Sigmoid colon (tissue), 7 donors: ENCODE results near the gene TRIM9. TPM values are rescaled to one million over a fixed set of nuclear protein-coding genes. Genes with fewer than 3 reads are reported as not detected.

ENCODE experiments used
- DNase-seq: peaks from one replicate; pipeline ENCODE4 v3.0.0-alpha.2; 2019
- H3K27ac ChIP-seq, 4 donors: fragments of 200-600 bp; sonication (generic); one replicate each; pipeline ENCODE4 v1.5.1; 2016 to 2019; ENCODE audit warnings: mild to moderate bottlenecking in 1 of 4
- H3K27me3 ChIP-seq, 3 donors: fragments of 200-600 bp; sonication (generic); one replicate each; pipeline ENCODE4 v1.5.1; 2019; ENCODE audit warnings: mild to moderate bottlenecking in 1 of 3
- H3K36me3 ChIP-seq, 4 donors: fragments of 200-600 bp; sonication (generic); one replicate each; pipeline ENCODE4 v1.5.1; 2016 to 2019
- H3K4me1 ChIP-seq, 4 donors: fragments of 200-600 bp; sonication (generic); one replicate each; pipeline ENCODE4 v1.5.1; 2017 to 2019
- H3K4me3 ChIP-seq, 4 donors: fragments of 200-600 bp; sonication (generic); one replicate each; pipeline ENCODE4 v1.5.1; 2017 to 2019; ENCODE audit warnings: mild to moderate bottlenecking in 2 of 4, moderate library complexity in 1 of 4
- H3K9me3 ChIP-seq, 4 donors: fragments of 200-600 bp in 3 of 4; sonication (generic) in 3 of 4; one replicate each; pipeline versions ENCODE4 v1.5.1 to v1.6.1; 2013 to 2019
- EP300 ChIP-seq, 4 donors: sonication (generic); formaldehyde crosslinking; IDR thresholded peaks; one replicate each; pipeline ENCODE4 v1.6.1; 2017; ENCODE audit warnings: antibody characterized with exemption in 4 of 4
- POLR2A ChIP-seq, 2 donors: fragments of 450-650 bp; IDR thresholded peaks; one replicate each; pipeline ENCODE4 v1.6.1; 2016; ENCODE audit warnings: antibody characterized with exemption in 2 of 2, mild to moderate bottlenecking in 2 of 2, moderate library complexity in 2 of 2
- POLR2AphosphoS5 ChIP-seq, 4 donors: sonication (generic); formaldehyde crosslinking; IDR thresholded peaks; one replicate each; pipeline ENCODE4 v1.6.1; 2017; ENCODE audit warnings: antibody characterized with exemption in 4 of 4
- WGBS, 2 donors: extraction: QIAGEN DNeasy Blood & Tissue Kit; methylation state at CpG; one replicate each; pipeline ENCODE4 v1.1.7; 2013; 5-methylcytosine and 5-hydroxymethylcytosine counted together
- intact Hi-C: fragments of 100-400 bp; cut with DNase I; formaldehyde crosslinking; loops from one replicate; pipeline ENCODE4 v1.15.1; 2023
- polyA plus RNA-seq, 3 donors: library from polyadenylated mRNA; stranded (reverse); fragments of 200-250 nt; gene quantifications; one replicate each; pipeline ENCODE4 v1.2.3, GENCODE V29; 2013
- total RNA-seq, 4 donors: library from RNA; depleted of rRNA; stranded (reverse); fragments of >200 nt; gene quantifications; one replicate each; pipeline ENCODE4 v1.1.0, GENCODE V29; 2016
- TF ChIP-seq, protein P1 (sequence below), 4 experiments: fragments of 450-650 bp in 3 of 4; fragments of 200-600 bp in 1 of 4; IDR thresholded peaks; one replicate each; pipeline ENCODE4 v1.5.1; 2016 to 2019; ENCODE audit warnings: antibody characterized with exemption in 4 of 4, mild to moderate bottlenecking in 3 of 4, moderate library complexity in 2 of 4
- donor health status: healthy with polysubstance abuse.
- donor health status: Bipolar disorder and iron deficiency.
- donor health status: healthy.

TRIM9 gene
- total and polyA plus RNA-seq, 7 donors: 2.4 to 21.0 (median 13.5) TPM

DNA sequence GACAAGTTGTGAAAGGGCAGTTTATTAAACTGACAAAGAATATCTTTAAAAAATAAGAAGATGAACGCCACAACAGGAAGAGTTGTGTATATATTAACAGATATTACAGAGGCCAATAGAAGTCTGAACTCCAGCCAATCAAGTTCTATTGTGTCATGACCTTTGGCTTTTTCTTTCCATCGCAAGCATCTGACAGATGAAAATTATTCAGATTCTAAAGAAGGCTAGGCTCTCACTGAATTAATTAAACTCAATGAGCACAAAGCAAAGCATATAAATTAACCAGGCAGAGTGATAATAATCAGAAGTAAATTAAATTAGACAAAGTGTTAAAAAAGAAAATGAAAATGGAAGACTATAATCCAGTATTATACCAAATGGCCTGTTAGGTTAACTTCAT lies 88.6 kb downstream of the TRIM9 start:
- peak overlapping the region; percentile 28 to 79 (median 72) for H3K27ac ChIP-seq
- no peaks in the 10 kb centered on the region for H3K9me3 ChIP-seq
- peaks cover 0 to 55% (median 35%) of the 10 kb centered on the region in 4 donors for H3K4me1 ChIP-seq
- WGBS, 2 donors: 63 to 64% methylated on average over 2 of the region's 2 CpGs
- no peak overlapping the region for H3K4me3 ChIP-seq
- no peak for DNase-seq
- intact Hi-C loops: no loop called here
- H3K27me3 ChIP-seq: no peaks in the 10 kb centered on the region
- H3K36me3 ChIP-seq: no peaks in the 10 kb centered on the region
- TF ChIP-seq POLR2AphosphoS5 (IDR thresholded peaks at IDR 0.05) (no peak), EP300 (IDR thresholded peaks at IDR 0.05) (no peak), POLR2A (IDR thresholded peaks at IDR 0.05) (no peak)
- TF ChIP-seq, protein P1, sequence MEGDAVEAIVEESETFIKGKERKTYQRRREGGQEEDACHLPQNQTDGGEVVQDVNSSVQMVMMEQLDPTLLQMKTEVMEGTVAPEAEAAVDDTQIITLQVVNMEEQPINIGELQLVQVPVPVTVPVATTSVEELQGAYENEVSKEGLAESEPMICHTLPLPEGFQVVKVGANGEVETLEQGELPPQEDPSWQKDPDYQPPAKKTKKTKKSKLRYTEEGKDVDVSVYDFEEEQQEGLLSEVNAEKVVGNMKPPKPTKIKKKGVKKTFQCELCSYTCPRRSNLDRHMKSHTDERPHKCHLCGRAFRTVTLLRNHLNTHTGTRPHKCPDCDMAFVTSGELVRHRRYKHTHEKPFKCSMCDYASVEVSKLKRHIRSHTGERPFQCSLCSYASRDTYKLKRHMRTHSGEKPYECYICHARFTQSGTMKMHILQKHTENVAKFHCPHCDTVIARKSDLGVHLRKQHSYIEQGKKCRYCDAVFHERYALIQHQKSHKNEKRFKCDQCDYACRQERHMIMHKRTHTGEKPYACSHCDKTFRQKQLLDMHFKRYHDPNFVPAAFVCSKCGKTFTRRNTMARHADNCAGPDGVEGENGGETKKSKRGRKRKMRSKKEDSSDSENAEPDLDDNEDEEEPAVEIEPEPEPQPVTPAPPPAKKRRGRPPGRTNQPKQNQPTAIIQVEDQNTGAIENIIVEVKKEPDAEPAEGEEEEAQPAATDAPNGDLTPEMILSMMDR (IDR thresholded peaks at IDR 0.05): no peak

- DNase-seq: no peak
- whole genome bisulfite sequencing, 2 donors: 36 to 67% methylated on average over 6 of the region's 6 CpGs
- intact Hi-C loops: loop anchor here (5.0 kb wide), 2 partner anchors 43 to 92 kb away; partner anchors contain the start of gene TRIM9
- TF ChIP-seq, protein P1 (IDR thresholded peaks at IDR 0.05): no peak
- TF ChIP-seq POLR2A (IDR thresholded peaks at IDR 0.05) (no peak), POLR2AphosphoS5 (IDR thresholded peaks at IDR 0.05) (peak in 1 of 4 donors; percentile 0)
- Histone ChIP-seq H3K9me3 (no peaks in the 10 kb centered on the region), H3K4me1 (peaks cover 0 to 55% (median 35%) of the 10 kb centered on the region in 4 donors), H3K4me3 (no peak overlapping the region), H3K27me3 (no peaks in the 10 kb centered on the region), H3K36me3 (no peaks in the 10 kb centered on the region), H3K27ac (peak overlapping the region in 3 of 4 donors; percentile 69 to 79 (median 75))
Observed at GRCh38 chr14:51004801-51005526, 89.9 kb downstream of the TRIM9 start.

DNA sequence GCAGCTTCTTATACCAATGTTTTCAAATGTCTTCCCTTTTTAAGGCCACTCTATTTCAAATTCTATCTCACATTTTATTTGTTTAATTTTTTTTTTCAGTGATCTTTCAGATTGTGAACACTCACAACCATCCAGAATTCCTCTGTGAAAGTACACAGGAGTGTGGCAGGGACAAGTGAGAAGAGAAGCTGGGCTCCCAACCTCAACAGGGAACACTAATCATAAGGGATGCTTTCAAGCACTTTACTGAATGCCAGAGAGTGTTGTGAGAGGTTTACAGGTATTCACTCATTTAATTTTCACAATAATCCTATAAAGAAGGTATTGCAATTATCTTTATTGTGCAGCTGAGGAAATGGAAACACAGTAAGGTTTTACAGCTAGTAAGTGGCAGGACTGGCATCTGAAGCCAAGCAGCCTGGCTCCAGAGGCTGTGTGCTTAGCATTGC lies 90.5 kb downstream of the TRIM9 start:
- Histone ChIP-seq H3K27me3 (no peaks in the 10 kb centered on the region), H3K9me3 (no peaks in the 10 kb centered on the region), H3K4me3 (no peak overlapping the region), H3K36me3 (peaks cover 0 to 5% (median 0%) of the 10 kb centered on the region in 4 donors), H3K27ac (peak overlapping the region in 3 of 4 donors; percentile 69 to 79 (median 75)), H3K4me1 (peaks cover 0 to 55% (median 35%) of the 10 kb centered on the region in 4 donors)
- intact Hi-C loops: loop anchor here (5.0 kb wide), 2 partner anchors 42 to 93 kb away; partner anchors contain the start of gene TRIM9
- peak; percentile 76 for DNase-seq
- TF ChIP-seq EP300 (IDR thresholded peaks at IDR 0.05): no peak
- TF ChIP-seq, protein P1 (IDR thresholded peaks at IDR 0.05): no peak
- peak in 2 of 4 donors; percentile 16 to 27 for TF ChIP-seq POLR2AphosphoS5 (IDR thresholded peaks at IDR 0.05)
- TF ChIP-seq POLR2A (IDR thresholded peaks at IDR 0.05): no peak

GRCh38 chr14:51002406-51002999 lies 92.4 kb downstream of the TRIM9 start:
- TF ChIP-seq, protein P1 (IDR thresholded peaks at IDR 0.05): no peak
- TF ChIP-seq EP300 (IDR thresholded peaks at IDR 0.05): no peak
- no peak for TF ChIP-seq POLR2AphosphoS5 (IDR thresholded peaks at IDR 0.05)
- TF ChIP-seq POLR2A (IDR thresholded peaks at IDR 0.05): no peak
- H3K9me3 ChIP-seq: no peaks in the 10 kb centered on the region
- H3K4me1 ChIP-seq: peaks cover 0 to 55% (median 35%) of the 10 kb centered on the region in 4 donors
- H3K4me3 ChIP-seq: no peak overlapping the region
- no peak for DNase-seq
- intact Hi-C loops: loop anchor here (5.0 kb wide), 2 partner anchors 40 to 95 kb away; partner anchors contain the start of gene TRIM9
- 69 to 72% methylated on average over 5 of the region's 5 CpGs for WGBS, 2 donors
- H3K27ac ChIP-seq: peak overlapping the region in 2 of 4 donors; percentile 8 to 48
- peaks cover 0 to 12% (median 0%) of the 10 kb centered on the region in 4 donors for H3K36me3 ChIP-seq
- no peaks in the 10 kb centered on the region for H3K27me3 ChIP-seq
